ENCODE measurements around the gene CCL14.

- TF ChIP-seq CTCF (IDR thresholded peaks at IDR 0.05; ENCODE audit: low read depth, low read length, poor library complexity, severe bottlenecking) (no peak), EZH2phosphoT487 (IDR thresholded peaks at IDR 0.05; ENCODE audit: borderline replicate concordance, low read length) (no peak)
Observed at GRCh38 chr17:35968520-35969054, 17.9 kb downstream of the CCL14 start.

All from DOHH2 (cell line).